ENCODE results near the gene HARBI1. TPM values are rescaled to one million over a fixed set of nuclear protein-coding genes. Genes with fewer than 3 reads are reported as not detected.

HARBI1 gene
- total RNA-seq, 1 experiment from 2014 or later: 6.3 TPM

GRCh38 chr11:46594785-46595184 is 22.2 kb downstream of the HARBI1 start:
- Histone ChIP-seq H3K4ac (ENCODE audit: low read depth, low read length) (no peak overlapping the region), H2BK20ac (ENCODE audit: low read depth, low read length, poor library complexity, severe bottlenecking) (no peak overlapping the region), H3K4me2 (ENCODE audit: insufficient read depth, insufficient read length, low read length) (no peak overlapping the region), H3K79me1 (ENCODE audit: insufficient read depth, low read depth, low read length, poor library complexity, severe bottlenecking) (peaks cover 2% of the 10 kb centered on the region), H3K27me3 (ENCODE audit: insufficient read depth, low read length) (no peaks in the 10 kb centered on the region), H3K56ac (ENCODE audit: insufficient read length, low read depth, low read length) (no peak overlapping the region), H3K14ac (ENCODE audit: insufficient read depth, low read length) (no peak overlapping the region), H3T11ph (ENCODE audit: low read length) (no peak overlapping the region), H3K9me3 (ENCODE audit: control insufficient read depth, low read depth, low read length) (no peaks in the 10 kb centered on the region), H4K5ac (ENCODE audit: insufficient read length, low read depth, low read length) (no peak overlapping the region), H2BK15ac (ENCODE audit: low read depth, low read length) (no peak overlapping the region), H3K23me2 (ENCODE audit: insufficient read length, low read depth, low read length, poor library complexity, severe bottlenecking) (peaks cover 5% of the 10 kb centered on the region), H2AK5ac (ENCODE audit: insufficient read length, low read length) (no peak overlapping the region), H3K4me1 (ENCODE audit: insufficient read depth, low read length) (no peaks in the 10 kb centered on the region), H3K18ac (ENCODE audit: insufficient read length, low read depth, low read length) (no peak overlapping the region), H2AFZ (ENCODE audit: low read length) (no peak overlapping the region), H2BK120ac (ENCODE audit: low read depth, low read length, poor library complexity, severe bottlenecking) (no peak overlapping the region), H4K8ac (replicated peaks; ENCODE audit: insufficient read length, low read depth, low read length) (no peak overlapping the region), H4K91ac (ENCODE audit: insufficient read length, low read depth, low read length) (no peak overlapping the region), H4K20me1 (ENCODE audit: control insufficient read depth, insufficient read depth, insufficient read length) (no peaks in the 10 kb centered on the region), H2BK5ac (ENCODE audit: insufficient read length, low read length) (no peak overlapping the region), H3K79me2 (ENCODE audit: insufficient read depth, low read length) (peaks cover 13% of the 10 kb centered on the region; the same call in 1 of the 2 replicates), H3K27ac (ENCODE audit: insufficient read length, low read depth, low read length) (no peak overlapping the region), H3K9ac (ENCODE audit: extremely low read depth, insufficient read length, low read length) (no peak overlapping the region), H3K23ac (ENCODE audit: insufficient read length, low read depth, low read length) (no peak overlapping the region), H2BK12ac (ENCODE audit: insufficient read length, low read depth, low read length) (no peak overlapping the region)
- no CpG with 5 or more reads among the region's 10 CpGs for WGBS (ENCODE audit: extremely low coverage, insufficient read length, low lambda C conversion rate)
- no peak for DNase-seq
- no peaks in the 10 kb centered on the region for H3K9me3 Mint-ChIP-seq
- TF ChIP-seq CTCF (conservative IDR thresholded peaks at IDR 0.05): no peak
- no peaks in the 10 kb centered on the region; a peak in 1 of 7 replicates for H3K36me3 Mint-ChIP-seq (ENCODE audit: insufficient read depth in 1 of 3, low read depth in 3 of 3)
- H3K27me3 Mint-ChIP-seq (ENCODE audit: low read depth): no peaks in the 10 kb centered on the region
- H3K4me3 Mint-ChIP-seq: no peak overlapping the region
- H3K27ac Mint-ChIP-seq: no peak overlapping the region; a peak in 1 of 7 replicates
- H3K4me1 Mint-ChIP-seq: peaks cover 17 to 18% of the 10 kb centered on the region in 2 experiments
